CD4-positive, alpha-beta memory T cell (primary cell): ENCODE results near the gene NOVA2. TPM values are rescaled to one million over a fixed set of nuclear protein-coding genes. Genes with fewer than 3 reads are reported as not detected.

Experiments used
- CTCF ChIA-PET: fragments of 350-600 bp; sonication (Branson Sonifier 250); formaldehyde crosslinking; loops from one replicate; lab custom pipeline; 2021; ENCODE audit warnings: inconsistent platforms; ENCODE audit not compliant: partially characterized antibody; lab: Charles Lee
- POLR2A ChIA-PET: fragments of 350-600 bp; sonication (Branson Sonifier 250); formaldehyde crosslinking; loops from one replicate; lab custom pipeline; 2021; ENCODE audit not compliant: partially characterized antibody; lab: Charles Lee
- DNase-seq, 5 donors: peaks; one replicate each; pipeline versions ENCODE4 v3.0.0 to v3.0.0-alpha.2; 2020 to 2022; ENCODE audit warnings: mixed read lengths in 1 of 5
- H3K27ac ChIP-seq: one replicate; pipeline ENCODE4 v1.7.0; 2013; ENCODE audit warnings: low read depth, low read length
- H3K27me3 ChIP-seq: 2 replicates; pipeline ENCODE4 v1.7.0; 2013; ENCODE audit warnings: mild to moderate bottlenecking, low read length, moderate library complexity; ENCODE audit not compliant: insufficient read depth
- H3K36me3 ChIP-seq: 2 replicates; pipeline ENCODE4 v1.7.0; 2013; ENCODE audit warnings: mild to moderate bottlenecking, low read length, moderate library complexity; ENCODE audit not compliant: insufficient read depth
- H3K4me1 ChIP-seq: 2 replicates; pipeline ENCODE4 v1.7.0; 2013; ENCODE audit warnings: mild to moderate bottlenecking, low read length, moderate library complexity; ENCODE audit not compliant: insufficient read depth
- H3K4me3 ChIP-seq, 2 donors: one replicate each; pipeline ENCODE4 v1.7.0; 2013; ENCODE audit warnings: low read length in 2 of 2, mild to moderate bottlenecking in 1 of 2
- H3K9me3 ChIP-seq, 2 donors: one replicate each; pipeline ENCODE4 v1.7.0; 2013; ENCODE audit warnings: low read length in 2 of 2, control low read depth in 1 of 2; ENCODE audit not compliant: control insufficient read depth in 1 of 2
- H3K27ac Mint-ChIP-seq, 7 donors: one replicate each; pipeline ENCODE4 v1.8.0; 2020 to 2021; ENCODE audit warnings: mixed read lengths in 7 of 7, mild to moderate bottlenecking in 6 of 7, inconsistent platforms in 3 of 7, moderate library complexity in 3 of 7
- H3K27me3 Mint-ChIP-seq, 2 donors: one replicate each; pipeline ENCODE4 v1.8.0; 2020 to 2021; ENCODE audit warnings: mixed read lengths in 2 of 2
- H3K36me3 Mint-ChIP-seq, 2 donors: one replicate each; pipeline ENCODE4 v1.8.0; 2020 to 2021; ENCODE audit warnings: mixed read lengths in 2 of 2, inconsistent platforms in 1 of 2, mild to moderate bottlenecking in 1 of 2
- H3K4me1 Mint-ChIP-seq, 4 donors: one replicate each; pipeline ENCODE4 v1.8.0; 2020 to 2021; ENCODE audit warnings: mixed read lengths in 4 of 4, mild to moderate bottlenecking in 1 of 4
- H3K4me3 Mint-ChIP-seq, 8 donors: one replicate each; pipeline ENCODE4 v1.8.0; 2020 to 2021; ENCODE audit warnings: mixed read lengths in 8 of 8, mild to moderate bottlenecking in 7 of 8, moderate library complexity in 6 of 8, inconsistent platforms in 3 of 8
- H3K9me3 Mint-ChIP-seq, 8 donors: one replicate each; pipeline ENCODE4 v1.8.0; 2020 to 2021; ENCODE audit warnings: mixed read lengths in 8 of 8, mild to moderate bottlenecking in 5 of 8, inconsistent platforms in 3 of 8, moderate library complexity in 1 of 8
- intact Hi-C: fragments of 100-400 bp; cut with micrococcal nuclease; formaldehyde crosslinking; loops from one replicate; pipeline ENCODE4 v1.15.1; 2023
- polyA plus RNA-seq, 2 donors: library from polyadenylated mRNA; unstranded; fragments of 300-500 nt; fragmentation: Illumina TruSeq; gene quantifications; one replicate each; pipeline ENCODE4 v1.2.3, GENCODE V29; 2021
- total RNA-seq, 2 experiments: library from RNA; stranded (reverse); gene quantifications; one replicate each; pipeline ENCODE4 v1.2.3, GENCODE V29; 2021

The NOVA2 gene
- total and polyA plus RNA-seq, 4 experiments from 2014 or later, result not detected

DNA sequence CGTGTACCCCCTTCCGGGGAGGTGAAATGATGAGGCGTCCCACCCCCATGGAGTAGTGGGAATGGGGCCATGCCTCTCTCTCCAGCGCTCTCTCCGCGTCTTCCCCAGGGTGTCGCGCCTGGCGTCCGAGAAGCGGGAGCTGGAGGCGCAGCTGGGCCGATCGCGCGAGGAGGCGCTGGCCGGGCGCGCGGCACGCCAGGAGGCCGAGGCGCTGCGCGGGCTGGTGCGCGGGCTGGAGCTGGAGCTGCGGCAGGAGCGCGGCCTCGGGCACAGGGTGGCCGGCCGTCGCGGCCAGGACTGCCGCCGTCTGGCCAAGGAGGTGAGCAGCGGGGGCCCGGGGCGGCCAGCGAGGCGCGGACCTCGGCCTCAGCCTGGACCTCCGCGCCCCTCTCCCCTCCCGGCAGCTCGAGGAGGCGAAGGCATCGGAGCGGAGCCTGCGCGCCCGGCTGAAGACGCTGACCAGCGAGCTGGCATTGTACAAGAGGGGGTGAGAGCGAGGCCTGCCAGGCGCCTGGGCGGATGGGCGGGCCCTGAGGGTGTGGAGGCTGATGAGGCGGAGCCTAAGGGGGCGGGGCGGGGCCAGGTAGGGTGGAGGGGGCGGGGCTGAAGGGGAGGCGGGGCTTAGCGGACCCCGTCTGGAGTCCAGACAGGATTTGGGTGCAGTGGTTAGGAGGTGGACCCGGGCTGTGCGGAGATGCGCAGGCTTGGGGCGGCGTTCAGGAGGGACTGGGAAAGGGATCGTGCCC is 41.4 kb upstream of the NOVA2 start:
- Histone ChIP-seq H3K4me1 (peaks cover 14% of the 10 kb centered on the region), H3K4me3 (peak overlapping the region in 1 of 2 donors; percentile 76), H3K9me3 (no peaks in the 10 kb centered on the region), H3K27me3 (no peaks in the 10 kb centered on the region), H3K27ac (no peak overlapping the region), H3K36me3 (no peaks in the 10 kb centered on the region)
- H3K4me3 Mint-ChIP-seq, result peak overlapping the region; percentile 70 to 84 (median 80)
- H3K4me1 Mint-ChIP-seq, result peaks cover 12 to 21% (median 16%) of the 10 kb centered on the region in 4 donors
- H3K27me3 Mint-ChIP-seq, result peaks cover 0 to 5% of the 10 kb centered on the region in 2 donors
- intact Hi-C loops, result loop anchor here (1.0 to 5.0 kb wide), 3 partner anchors 20 to 243 kb away; partner anchors contain the start of genes CCDC61 and MYPOP
- ChIA-PET POLR2A (no interaction called here), CTCF (interaction anchor here (1.8 kb wide), 1 partner anchor 9 kb away, joined by 4 read pairs; no protein-coding TSS in a partner anchor)
- H3K27ac Mint-ChIP-seq, result peak overlapping the region in 5 of 7 donors; percentile 24 to 86 (median 65)
- peak; percentile 50 to 71 (median 57) for DNase-seq
- peaks cover 4 to 8% of the 10 kb centered on the region in 2 donors for H3K36me3 Mint-ChIP-seq
- H3K9me3 Mint-ChIP-seq, result no peaks in the 10 kb centered on the region

- Histone ChIP-seq H3K9me3 (no peaks in the 10 kb centered on the region), H3K4me1 (peaks cover 14% of the 10 kb centered on the region), H3K36me3 (no peaks in the 10 kb centered on the region), H3K4me3 (no peak overlapping the region), H3K27ac (no peak overlapping the region), H3K27me3 (no peaks in the 10 kb centered on the region)
- CTCF ChIA-PET, result no interaction called here
- intact Hi-C loops, result no loop called here
- Mint-ChIP-seq H3K9me3 (no peaks in the 10 kb centered on the region), H3K4me1 (peaks cover 12 to 21% (median 16%) of the 10 kb centered on the region in 4 donors), H3K4me3 (peak overlapping the region; percentile 41 to 81 (median 65)), H3K27me3 (peaks cover 0 to 5% of the 10 kb centered on the region in 2 donors), H3K27ac (peak overlapping the region in 1 of 7 donors; percentile 29), H3K36me3 (peaks cover 8 to 13% of the 10 kb centered on the region in 2 donors)
- POLR2A ChIA-PET, result no interaction called here
- DNase-seq, result no peak
Measured at GRCh38 chr19:46014534-46014933, 40.9 kb upstream of the NOVA2 start.

DNA sequence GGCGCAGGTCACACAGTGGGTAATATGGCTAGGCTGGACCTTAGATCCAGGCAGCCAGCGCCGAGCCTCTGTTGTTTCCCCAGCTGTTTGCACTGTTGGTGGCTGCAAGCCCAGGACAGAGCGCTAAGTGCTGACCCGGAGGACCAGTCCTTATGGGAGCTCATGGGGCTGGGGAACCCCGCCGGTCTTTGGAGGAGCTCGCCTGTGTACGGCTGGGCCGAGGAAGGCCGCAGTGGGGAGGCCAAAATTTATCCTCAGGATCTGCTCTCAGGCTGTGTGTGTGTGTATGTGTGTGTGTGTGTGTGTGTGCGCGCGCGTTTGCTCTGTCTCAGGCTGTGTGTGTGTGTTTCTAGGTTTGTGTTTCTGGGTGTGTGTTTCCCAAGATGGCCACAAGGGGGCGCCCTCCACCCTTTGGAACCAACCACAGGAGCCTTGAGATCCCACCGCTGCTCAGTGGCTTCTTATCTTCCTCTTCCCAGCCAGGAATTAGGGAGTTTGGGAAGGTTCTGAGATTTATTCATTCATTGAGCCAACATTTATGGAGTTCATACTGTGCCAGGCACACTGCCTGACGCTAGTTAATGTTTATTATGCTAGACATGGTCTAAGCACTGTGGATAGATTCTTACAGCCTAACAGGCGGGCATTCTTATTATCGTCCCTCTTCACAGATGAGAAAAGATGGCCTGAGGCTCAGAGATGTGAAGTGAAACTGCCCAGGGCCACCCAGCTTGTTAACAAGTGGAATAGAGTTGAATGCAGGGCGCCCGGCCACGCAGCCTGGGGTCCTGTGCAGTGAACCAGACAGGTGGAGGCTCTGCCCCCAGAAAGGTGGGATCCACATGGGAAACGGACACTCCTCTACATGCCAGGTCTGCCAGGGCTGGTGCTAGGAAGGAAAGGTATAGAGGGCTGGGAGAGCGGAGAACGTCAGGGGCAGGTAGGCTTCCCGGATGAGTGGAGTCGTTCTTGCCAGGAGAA is 36.2 kb upstream of the NOVA2 start:
- Histone ChIP-seq H3K27ac (no peak overlapping the region), H3K27me3 (no peaks in the 10 kb centered on the region), H3K4me1 (no peaks in the 10 kb centered on the region), H3K36me3 (peaks cover 5% of the 10 kb centered on the region), H3K4me3 (no peak overlapping the region), H3K9me3 (no peaks in the 10 kb centered on the region)
- Mint-ChIP-seq H3K4me3 (no peak overlapping the region), H3K27me3 (peaks cover 0 to 4% of the 10 kb centered on the region in 2 donors), H3K27ac (peak overlapping the region in 2 of 7 donors; percentile 1 to 81), H3K9me3 (no peaks in the 10 kb centered on the region), H3K36me3 (peaks cover 18 to 27% of the 10 kb centered on the region in 2 donors), H3K4me1 (peaks cover 4 to 9% (median 6%) of the 10 kb centered on the region in 4 donors)
- POLR2A ChIA-PET, result interaction anchor here (1.2 kb wide), 1 partner anchor 14 kb away, joined by 5 read pairs; the partner anchor contains the start of gene CCDC61
- intact Hi-C loops, result no loop called here
- DNase-seq, result peak; percentile 51 to 66 (median 53)
- CTCF ChIA-PET, result interaction anchor here (0.6 to 3.1 kb wide), 14 partner anchors 10 to 516 kb away, joined by 3 to 15 read pairs (median 3); partner anchors contain the start of genes MYPOP and PGLYRP1

GRCh38 chr19:46006411-46006810 is 32.7 kb upstream of the NOVA2 start:
- H3K27me3 ChIP-seq, result no peaks in the 10 kb centered on the region
- Mint-ChIP-seq H3K4me3 (no peak overlapping the region), H3K27me3 (no peaks in the 10 kb centered on the region), H3K9me3 (no peaks in the 10 kb centered on the region), H3K4me1 (peaks cover 0 to 5% (median under 1%) of the 10 kb centered on the region in 4 donors), H3K36me3 (peaks cover 18 to 27% of the 10 kb centered on the region in 2 donors), H3K27ac (no peak overlapping the region)
- H3K4me1 ChIP-seq, result no peaks in the 10 kb centered on the region
- CTCF ChIA-PET, result interaction anchor here (1.1 to 1.5 kb wide), 2 partner anchors 10 to 17 kb away, joined by 4 read pairs; no protein-coding TSS in a partner anchor
- intact Hi-C loops, result no loop called here
- no peaks in the 10 kb centered on the region for H3K9me3 ChIP-seq
- H3K27ac ChIP-seq, result no peak overlapping the region
- no peak for DNase-seq
- POLR2A ChIA-PET, result no interaction called here
- H3K4me3 ChIP-seq, result no peak overlapping the region
- H3K36me3 ChIP-seq, result peaks cover 5% of the 10 kb centered on the region

DNA sequence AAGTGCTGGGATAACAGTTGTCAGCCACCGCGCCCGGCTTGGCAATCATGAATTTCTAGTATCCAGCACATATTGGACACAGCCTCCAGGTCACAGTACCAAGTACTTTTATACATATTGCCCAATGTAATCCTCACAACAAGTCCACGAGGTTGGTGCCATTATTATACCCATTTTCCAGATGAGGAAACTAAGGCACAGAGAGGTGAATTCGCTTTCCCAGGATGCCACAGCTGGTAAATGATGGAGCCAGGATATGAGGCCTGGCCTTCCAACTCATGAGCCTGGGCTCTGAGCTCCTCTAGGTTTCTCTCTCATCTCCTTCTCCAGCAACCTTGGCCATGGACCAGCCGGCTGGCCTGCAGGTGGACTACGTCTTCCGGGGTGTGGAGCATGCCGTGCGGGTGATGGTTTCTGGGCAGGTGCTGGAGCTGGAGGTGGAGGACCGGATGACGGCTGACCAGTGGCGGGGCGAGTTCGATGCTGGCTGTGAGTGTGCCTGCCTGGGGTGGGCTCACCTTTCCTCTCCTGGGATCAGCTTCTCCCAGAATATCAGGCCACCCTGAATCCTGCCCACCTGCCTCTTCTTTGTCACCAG is 29.1 kb upstream of the NOVA2 start:
- intact Hi-C loops, result no loop called here
- ChIA-PET POLR2A (interaction anchor here (0.6 kb wide), 1 partner anchor 1301 kb away, joined by 3 read pairs; no protein-coding TSS in a partner anchor), CTCF (interaction anchor here (1.0 kb wide), 1 partner anchor 139 kb away, joined by 3 read pairs; no protein-coding TSS in a partner anchor)
- Mint-ChIP-seq H3K27ac (no peak overlapping the region), H3K4me1 (peaks cover 17 to 27% (median 22%) of the 10 kb centered on the region in 4 donors), H3K36me3 (peaks cover 8 to 10% of the 10 kb centered on the region in 2 donors), H3K27me3 (no peaks in the 10 kb centered on the region), H3K9me3 (peaks cover 0 to 2% (median 0%) of the 10 kb centered on the region in 8 donors), H3K4me3 (no peak overlapping the region)
- Histone ChIP-seq H3K27ac (no peak overlapping the region), H3K9me3 (no peaks in the 10 kb centered on the region), H3K4me1 (peaks cover 16% of the 10 kb centered on the region), H3K4me3 (no peak overlapping the region), H3K36me3 (peaks cover 4% of the 10 kb centered on the region), H3K27me3 (no peaks in the 10 kb centered on the region)
- no peak for DNase-seq

GRCh38 chr19:46000491-46001246 is 27.0 kb upstream of the NOVA2 start:
- Mint-ChIP-seq H3K27me3 (no peaks in the 10 kb centered on the region), H3K4me1 (peaks cover 22 to 27% (median 26%) of the 10 kb centered on the region in 4 donors), H3K4me3 (peak overlapping the region; percentile 82 to 93 (median 87)), H3K36me3 (peaks cover 6 to 11% of the 10 kb centered on the region in 2 donors), H3K27ac (peak overlapping the region in 6 of 7 donors; percentile 72 to 92 (median 82)), H3K9me3 (peaks cover 0 to 2% (median 0%) of the 10 kb centered on the region in 8 donors)
- peak; percentile 65 to 84 (median 70) for DNase-seq
- no peaks in the 10 kb centered on the region for H3K36me3 ChIP-seq
- POLR2A ChIA-PET, result no interaction called here
- CTCF ChIA-PET, result no interaction called here
- H3K9me3 ChIP-seq, result no peaks in the 10 kb centered on the region
- intact Hi-C loops, result no loop called here
- H3K4me3 ChIP-seq, result no peak overlapping the region
- H3K27me3 ChIP-seq, result no peaks in the 10 kb centered on the region
- H3K4me1 ChIP-seq, result peaks cover 25% of the 10 kb centered on the region
- no peak overlapping the region for H3K27ac ChIP-seq
